Eye (tissue), 1 donor: ENCODE data around the gene ENTPD6.

Experiments used
- DNase-seq: peaks from one replicate; pipeline ENCODE4 v3.0.0-alpha.2; 2015

ENTPD6 gene

GRCh38 chr20:25188218-25188617, 7.3 kb upstream of the ENTPD6 start:
- no peak for DNase-seq

GRCh38 chr20:25191051-25191450, 4.5 kb upstream of the ENTPD6 start:
- no peak for DNase-seq

GRCh38 chr20:25191689-25192088, 3.8 kb upstream of the ENTPD6 start:
- no peak for DNase-seq

- no peak for DNase-seq
Measured at GRCh38 chr20:25193843-25194242, 1.7 kb upstream of the ENTPD6 start.

- DNase-seq = no peak
Measured at GRCh38 chr20:25194333-25194972, 1.1 kb upstream of the ENTPD6 start.

- peak; percentile 67 for DNase-seq
Measured at GRCh38 chr20:25195962-25196785, 662 bp downstream of the ENTPD6 start.

- DNase-seq = peak; percentile 51
Measured at GRCh38 chr20:25196786-25197120, 1.2 kb downstream of the ENTPD6 start.

GRCh38 chr20:25197183-25197869, 1.8 kb downstream of the ENTPD6 start:
- DNase-seq = no peak

- DNase-seq = no peak
Measured at GRCh38 chr20:25197870-25198190, 2.3 kb downstream of the ENTPD6 start.

- DNase-seq = no peak
Measured at GRCh38 chr20:25198663-25199383, 3.3 kb downstream of the ENTPD6 start.

- DNase-seq = no peak
Measured at GRCh38 chr20:25199473-25200260, 4.2 kb downstream of the ENTPD6 start.

- DNase-seq = no peak
Measured at GRCh38 chr20:25203089-25203488, 7.6 kb downstream of the ENTPD6 start.

GRCh38 chr20:25203871-25204320, 8.4 kb downstream of the ENTPD6 start:
- no peak for DNase-seq

- no peak for DNase-seq
Measured at GRCh38 chr20:25204550-25205276, 9.2 kb downstream of the ENTPD6 start.

- no peak for DNase-seq
Measured at GRCh38 chr20:25205277-25206062, 10.0 kb downstream of the ENTPD6 start.

GRCh38 chr20:25206063-25206403, 10.5 kb downstream of the ENTPD6 start:
- no peak for DNase-seq

- DNase-seq = no peak
Measured at GRCh38 chr20:25206548-25206947, 11.0 kb downstream of the ENTPD6 start.

- DNase-seq = no peak
Measured at GRCh38 chr20:25207149-25207959, 11.8 kb downstream of the ENTPD6 start.

GRCh38 chr20:25207960-25208534, 12.5 kb downstream of the ENTPD6 start:
- DNase-seq = no peak

- no peak for DNase-seq
Measured at GRCh38 chr20:25209400-25209799, 13.9 kb downstream of the ENTPD6 start.
